SK-MEL-5 (cell line): ENCODE data around the gene PRXL2C. TPM values are rescaled to one million over a fixed set of nuclear protein-coding genes. Genes with fewer than 3 reads are reported as not detected.

Source experiments
- total RNA-seq: library from RNA; depleted of rRNA; stranded (reverse); fragments of >200 nt; shearing (Covaris generic); gene quantifications from 2 replicates; pipeline ENCODE4 v1.2.3, GENCODE V29; 2014; rRNA removed

The PRXL2C gene
- total RNA-seq, 1 experiment from 2014 or later: 22.1 TPM

Other genes starting within 250 kb of the PRXL2C start
- gene ZNF367, start 236.9 kb downstream of the PRXL2C start, total RNA-seq: 9.9 and 11.4 TPM in 2 replicates
- gene HABP4, start 205.1 kb downstream of the PRXL2C start, total RNA-seq: 12.1 and 12.7 TPM in 2 replicates
- gene CDC14B, start 35.5 kb downstream of the PRXL2C start, total RNA-seq: 12.1 and 13.1 TPM in 2 replicates
- 9.5 and 11.3 TPM in 2 replicates for gene ZNF510, start 122.8 kb upstream of the PRXL2C start, total RNA-seq
- 4.4 and 4.8 TPM in 2 replicates for gene ZNF782, start 199.2 kb upstream of the PRXL2C start, total RNA-seq